SK-N-SH (cell line): Measurements from ENCODE around the gene HK3. TPM values are rescaled to one million over a fixed set of nuclear protein-coding genes. Genes with fewer than 3 reads are reported as not detected.

Experiments used
- CTCF ChIA-PET: fragments of 300-600, 350-600 bp; formaldehyde crosslinking; extraction: SDS; loops from one replicate; lab custom pipeline; 2021; lab: Yijun Ruan, JAX
- POLR2A ChIA-PET: fragments of 350-600 bp; sonication (Branson Sonifier 250); formaldehyde crosslinking; extraction: SDS; loops from one replicate; lab custom pipeline; 2020; ENCODE audit warnings: antibody characterized with exemption, inconsistent platforms; lab: Yijun Ruan, JAX
- DNase-seq: peaks from one replicate; pipeline ENCODE4 v3.0.0; 2012
- H2AFZ ChIP-seq: fragments of 200-600 bp; sonication (generic); 2 replicates; pipeline ENCODE4 v1.8.1; 2016; ENCODE audit warnings: antibody characterized with exemption, mild to moderate bottlenecking, low read depth
- H3F3A ChIP-seq: fragments of 200-600 bp; sonication (generic); replicated peaks from 2 replicates; pipeline ENCODE3; 2016; ENCODE audit warnings: antibody characterized with exemption, mild to moderate bottlenecking; ENCODE audit not compliant: insufficient read depth
- H3K27ac ChIP-seq, 2 experiments: fragments of 200-500 bp in 1 of 2; fragments of 200-600 bp in 1 of 2; sonication (Bioruptor generic) in 1 of 2; sonication (generic), shearing (Covaris generic) in 1 of 2; 2 replicates each; pipeline versions ENCODE4 v1.5.1 to v1.6.1; 2014 to 2016; ENCODE audit warnings: low read depth in 2 of 2, inconsistent platforms in 1 of 2, low read length in 1 of 2, mild to moderate bottlenecking in 1 of 2, mixed read lengths in 1 of 2
- H3K27me3 ChIP-seq: fragments of 200-600 bp; sonication (generic), shearing (Covaris generic); 2 replicates; pipeline ENCODE4 v1.6.1; 2016; ENCODE audit warnings: mixed run types; ENCODE audit not compliant: insufficient read depth
- H3K36me3 ChIP-seq, 2 experiments: fragments of 200-500 bp in 1 of 2; fragments of 200-600 bp in 1 of 2; sonication (Bioruptor generic) in 1 of 2; sonication (generic) in 1 of 2; replicated peaks in 1 of 2; 2 replicates each; pipeline versions ENCODE3 to v1.5.1; 2014 to 2016; ENCODE audit warnings: low read length in 1 of 2, mild to moderate bottlenecking in 1 of 2; ENCODE audit not compliant: insufficient read depth in 2 of 2, control insufficient read depth in 1 of 2
- H3K4me1 ChIP-seq, 2 experiments: fragments of 200-500 bp in 1 of 2; fragments of 200-600 bp in 1 of 2; sonication (Bioruptor generic) in 1 of 2; sonication (generic), shearing (Covaris generic) in 1 of 2; 2 replicates each; pipeline versions ENCODE4 v1.5.1 to v1.6.1; 2014 to 2016; ENCODE audit warnings: low read depth in 1 of 2, low read length in 1 of 2, mixed run types in 1 of 2; ENCODE audit not compliant: insufficient read depth in 2 of 2, control insufficient read depth in 1 of 2
- H3K4me2 ChIP-seq: fragments of 200-600 bp; sonication (generic), shearing (Covaris generic); 2 replicates; pipeline ENCODE4 v1.6.1; 2017; ENCODE audit warnings: mixed run types
- H3K4me3 ChIP-seq, 2 experiments: fragments of 200-500 bp in 1 of 2; fragments of 200-600 bp in 1 of 2; sonication (Bioruptor generic) in 1 of 2; sonication (generic), shearing (Covaris generic) in 1 of 2; 2 replicates each; pipeline versions ENCODE4 v1.5.1 to v1.8.1; 2014 to 2016; ENCODE audit warnings: low read depth in 2 of 2, inconsistent platforms in 1 of 2, low read length in 1 of 2, mild to moderate bottlenecking in 1 of 2, mixed read lengths in 1 of 2, moderate library complexity in 1 of 2
- H3K79me2 ChIP-seq: fragments of 200-600 bp; sonication (generic); 2 replicates; pipeline ENCODE4 v1.8.1; 2017; ENCODE audit warnings: mild to moderate bottlenecking; ENCODE audit not compliant: insufficient read depth
- H3K9ac ChIP-seq: fragments of 200-600 bp; sonication (generic); 2 replicates; pipeline ENCODE4 v1.6.1; 2017; ENCODE audit warnings: mixed run types
- H3K9me2 ChIP-seq: fragments of 200-600 bp; sonication (generic); 2 replicates; pipeline ENCODE4 v1.6.1; 2017; ENCODE audit warnings: mixed run types
- H3K9me3 ChIP-seq: fragments of 200-600 bp; sonication (generic); 2 replicates; pipeline ENCODE4 v1.6.1; 2017; ENCODE audit warnings: mixed run types, mild to moderate bottlenecking, moderate library complexity
- H4K20me1 ChIP-seq: fragments of 200-600 bp; sonication (generic); 2 replicates; pipeline ENCODE4 v1.6.1; 2017; ENCODE audit warnings: mild to moderate bottlenecking, mixed run types; ENCODE audit not compliant: insufficient read depth
- GABPA ChIP-seq: IDR thresholded peaks from 2 replicates; pipeline ENCODE4 v1.4.0; 2012; ENCODE audit warnings: low read depth, mild to moderate bottlenecking
- MAX ChIP-seq: IDR thresholded peaks from 2 replicates; pipeline ENCODE4 v1.4.0; 2012; ENCODE audit warnings: low read depth
- RAD21 ChIP-seq: IDR thresholded peaks from 2 replicates; pipeline ENCODE4 v1.6.1; 2012; ENCODE audit warnings: mild to moderate bottlenecking, low read length
- REST ChIP-seq: IDR thresholded peaks from 2 replicates; pipeline ENCODE4 v1.6.1; 2012; ENCODE audit warnings: mild to moderate bottlenecking, low read depth, low read length, moderate library complexity
- RFX5 ChIP-seq: IDR thresholded peaks from 2 replicates; pipeline ENCODE4 v1.6.1; 2012; ENCODE audit warnings: mild to moderate bottlenecking, improper control_type of control experiment, low read length
- SMC3 ChIP-seq: IDR thresholded peaks from 2 replicates; pipeline ENCODE4 v1.6.1; 2012; ENCODE audit warnings: low read depth, low read length, improper control_type of control experiment
- WGBS: methylation state at CpG from one replicate; pipeline ENCODE4 v1.1.6; 2017; ENCODE audit warnings: low lambda C conversion rate; 5-methylcytosine and 5-hydroxymethylcytosine counted together
- polyA plus RNA-seq, 3 experiments: library from polyadenylated mRNA; depleted of rRNA; stranded (reverse); fragments of >200 nt; gene quantifications; 2 replicates each; pipeline ENCODE4 v1.2.3, GENCODE V29; 2012

The HK3 gene
- polyA plus RNA-seq, 1 of the 3 experiments (the other 2 are of a cell fraction): 0.02 TPM

GRCh38 chr5:176892663-176893062 lies 6.5 kb downstream of the HK3 start:
- H3K9ac ChIP-seq: no peak overlapping the region
- H2AFZ ChIP-seq: no peak overlapping the region
- DNase-seq: peak; percentile 45
- WGBS: 43% methylated on average over 3 of the region's 3 CpGs
- H3K9me3 ChIP-seq: no peaks in the 10 kb centered on the region
- no peaks in the 10 kb centered on the region for H3K79me2 ChIP-seq
- no peak for TF ChIP-seq MAX
- peak; percentile 1; the same call in 1 of the 2 replicates for TF ChIP-seq RAD21
- no peaks in the 10 kb centered on the region for H4K20me1 ChIP-seq
- H3K4me1 ChIP-seq: peaks cover 0 to 7% of the 10 kb centered on the region in 2 experiments; a peak in 1 of 4 replicates
- H3K27ac ChIP-seq: no peak overlapping the region
- no peak overlapping the region for H3K4me3 ChIP-seq
- no peaks in the 10 kb centered on the region for H3F3A ChIP-seq
- H3K36me3 ChIP-seq: no peaks in the 10 kb centered on the region
- peaks cover 6% of the 10 kb centered on the region; the same call in 1 of the 2 replicates for H3K27me3 ChIP-seq
- H3K4me2 ChIP-seq: no peak overlapping the region
- ChIA-PET CTCF (interaction anchor here (0.9 to 1.1 kb wide), 3 partner anchors 9 to 81 kb away, joined by 3 to 4 read pairs (median 4); no protein-coding TSS in a partner anchor), POLR2A (no interaction called here)
- no peaks in the 10 kb centered on the region for H3K9me2 ChIP-seq

GRCh38 chr5:176891331-176891958 lies 7.7 kb downstream of the HK3 start:
- Histone ChIP-seq H3K9ac (no peak overlapping the region), H4K20me1 (no peaks in the 10 kb centered on the region), H3K9me3 (no peaks in the 10 kb centered on the region), H3K4me3 (no peak overlapping the region), H3K79me2 (no peaks in the 10 kb centered on the region), H3K27me3 (peaks cover 6% of the 10 kb centered on the region; the same call in 1 of the 2 replicates), H3K4me1 (peaks cover 0 to 7% of the 10 kb centered on the region in 2 experiments; a peak in 1 of 4 replicates), H3K36me3 (no peaks in the 10 kb centered on the region), H3K9me2 (no peaks in the 10 kb centered on the region), H3F3A (no peaks in the 10 kb centered on the region), H3K27ac (no peak overlapping the region), H2AFZ (no peak overlapping the region), H3K4me2 (no peak overlapping the region)
- TF ChIP-seq SMC3 (no peak), REST (no peak), RFX5 (no peak), GABPA (no peak)
- no peak for DNase-seq
- 52% methylated on average over 4 of the region's 9 CpGs for WGBS
- ChIA-PET POLR2A (no interaction called here), CTCF (interaction anchor here (0.9 to 1.2 kb wide), 3 partner anchors 9 to 231 kb away, joined by 3 to 4 read pairs (median 3); no protein-coding TSS in a partner anchor)
